ENCODE results near the gene GFRAL.

Gene GFRAL

DNA sequence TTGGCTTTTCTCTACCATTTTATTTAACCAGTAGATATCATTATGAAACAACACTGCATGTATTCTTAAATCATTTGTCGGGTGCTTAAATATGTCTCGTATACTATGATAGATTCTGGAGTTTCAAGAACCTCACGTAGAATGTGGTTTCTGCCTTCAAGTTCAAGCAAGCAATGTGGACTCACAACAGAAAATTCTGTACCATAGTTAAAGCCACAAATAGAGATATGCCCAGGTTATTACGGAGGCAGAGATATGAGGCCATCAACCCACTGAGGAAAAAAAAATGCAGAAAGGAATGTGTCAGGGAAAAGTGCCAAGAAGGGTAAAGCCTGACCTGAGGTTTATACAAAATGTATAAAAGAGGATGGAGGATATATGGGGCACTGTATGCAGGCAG lies 109.9 kb downstream of the GFRAL start:
- DNase-seq: no peak

DNA sequence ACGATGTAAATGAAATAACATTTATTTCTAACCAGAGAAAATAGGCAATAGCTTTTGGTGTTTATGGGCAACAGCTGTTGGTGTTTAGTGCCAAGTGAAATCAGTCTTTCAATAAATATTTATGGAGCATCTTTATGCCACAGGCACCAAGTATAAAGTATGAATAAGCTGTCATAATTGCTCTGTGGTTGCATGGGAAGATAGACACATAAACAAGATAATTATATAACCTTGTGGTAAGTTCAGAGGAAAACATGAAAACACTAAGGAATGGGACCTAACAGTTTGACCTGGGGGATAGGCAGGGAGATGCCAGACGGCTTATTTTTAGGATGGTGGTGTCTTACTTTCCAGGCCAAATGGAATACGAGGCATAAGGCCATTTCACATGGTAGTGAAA lies 110.9 kb downstream of the GFRAL start:
- DNase-seq: no peak

DNA sequence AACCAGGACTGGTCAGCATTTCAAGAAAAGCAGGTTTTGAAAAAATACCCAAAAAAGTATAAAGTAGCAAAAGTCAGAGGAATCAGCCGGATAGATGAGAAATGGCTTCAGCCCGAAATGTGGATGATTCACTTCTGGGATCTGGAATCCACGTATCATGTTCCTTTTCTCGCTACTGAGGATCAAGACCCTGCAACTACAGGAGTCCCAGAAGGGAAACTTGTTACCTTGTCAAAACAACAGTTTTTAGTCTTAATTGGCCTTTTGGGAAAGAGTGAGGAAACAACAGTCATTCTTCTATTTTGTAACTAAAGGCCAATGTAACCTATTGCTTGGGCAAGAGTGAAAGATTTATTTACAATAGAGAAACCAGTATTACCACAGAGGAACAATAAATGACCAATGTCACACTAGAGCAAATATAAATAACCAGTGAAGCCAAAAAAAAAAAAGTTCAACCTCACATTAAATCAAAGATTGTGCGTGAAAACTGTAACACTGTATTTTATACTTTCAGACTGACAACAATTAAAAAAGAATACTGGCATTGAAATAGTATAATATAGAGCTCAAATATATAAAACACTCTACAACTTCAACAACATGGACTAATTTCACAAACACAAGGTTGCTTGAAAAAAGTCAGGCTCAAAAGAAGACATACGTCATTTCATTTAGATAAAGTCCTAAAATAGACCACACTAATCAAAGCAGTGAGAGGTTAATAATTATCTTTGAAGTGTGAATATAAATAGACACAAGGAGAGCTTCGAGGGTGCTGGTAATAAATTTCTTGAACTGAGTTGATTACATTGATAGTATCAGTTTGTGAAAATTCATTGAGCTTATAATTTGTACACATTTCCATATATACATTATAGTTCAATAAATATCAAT lies 116.2 kb downstream of the GFRAL start:
- DNase-seq: no peak

DNA sequence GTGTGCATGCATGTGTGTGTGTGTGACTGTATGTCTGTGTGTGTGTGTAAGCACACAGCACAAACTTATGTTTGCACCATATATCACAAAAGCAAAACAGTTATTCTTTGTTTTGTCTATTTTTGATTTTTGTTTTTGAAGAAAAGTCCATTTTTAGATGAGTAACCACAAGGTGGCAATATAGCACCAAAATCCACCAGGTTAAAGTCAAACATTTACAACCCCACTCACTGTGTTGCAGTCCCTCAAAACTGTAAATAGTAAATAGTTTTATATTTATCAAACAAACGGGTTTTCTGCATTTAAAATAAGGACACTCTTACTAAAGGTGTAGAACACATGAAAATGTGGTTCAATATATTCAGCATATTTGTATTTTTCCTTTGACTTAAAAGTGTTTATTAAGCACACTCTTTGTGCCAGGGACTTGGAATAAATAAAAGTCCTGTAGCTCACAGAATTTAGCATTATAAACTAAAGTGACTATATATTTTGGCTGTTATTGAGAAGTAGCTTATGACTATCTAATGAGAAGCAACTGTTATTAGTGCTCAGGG lies 118.5 kb downstream of the GFRAL start:
- DNase-seq: no peak

DNA sequence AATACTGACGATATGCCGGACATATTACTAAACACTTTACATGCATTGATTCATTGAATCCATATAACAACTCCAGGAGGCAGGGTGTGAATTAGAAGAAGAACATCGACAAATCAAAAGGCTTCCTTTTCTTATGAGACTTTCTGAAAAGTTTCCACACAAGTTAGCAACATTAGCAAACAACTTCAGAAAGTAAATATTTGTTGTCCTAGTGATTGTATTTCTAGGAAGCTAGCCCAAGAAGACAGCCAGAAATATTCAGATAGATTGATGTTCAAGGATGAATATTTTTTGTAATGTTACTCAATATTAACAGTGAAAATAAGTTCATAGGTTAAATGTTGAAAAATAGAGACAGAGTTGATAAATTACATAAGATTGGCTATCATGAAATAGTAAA lies 120.6 kb downstream of the GFRAL start:
- DNase-seq: no peak

DNA sequence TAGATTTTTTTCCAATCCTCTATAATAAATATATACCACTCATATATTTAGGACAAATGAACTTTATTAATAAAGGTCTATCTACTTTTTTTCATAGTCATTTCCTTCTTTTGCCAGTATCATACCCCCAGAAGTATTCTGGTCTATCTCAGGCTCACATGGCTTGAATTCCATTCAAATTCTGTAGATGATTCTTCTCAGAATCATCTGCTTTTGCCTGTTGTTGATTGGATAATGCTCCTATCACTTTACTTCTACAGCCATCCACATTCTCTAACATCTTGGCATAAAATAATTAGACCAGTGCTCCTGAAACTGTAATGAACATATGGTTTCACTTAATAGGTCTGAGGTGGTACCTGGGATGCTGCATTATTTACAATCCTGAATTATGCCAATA lies 121.2 kb downstream of the GFRAL start:
- no peak for DNase-seq

DNA sequence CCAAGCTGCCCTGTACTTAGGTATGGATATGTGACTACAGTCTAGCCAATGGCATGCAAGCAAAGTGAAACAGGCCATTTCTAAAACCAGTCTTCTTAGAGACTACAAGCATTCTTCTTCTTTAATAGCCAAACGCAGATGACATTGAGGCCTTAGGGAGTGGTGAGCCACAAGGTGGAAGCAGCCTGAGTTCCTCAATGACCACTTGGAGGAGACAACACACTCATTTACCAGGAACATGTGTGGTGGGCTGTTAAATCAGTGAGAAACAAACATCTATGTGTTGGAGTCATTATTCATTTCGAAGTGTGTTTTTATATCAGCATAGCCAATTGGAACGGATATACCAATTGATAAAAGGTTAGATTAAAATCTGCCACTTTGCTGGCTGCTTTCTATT lies 122.0 kb downstream of the GFRAL start:
- DNase-seq: no peak

DNA sequence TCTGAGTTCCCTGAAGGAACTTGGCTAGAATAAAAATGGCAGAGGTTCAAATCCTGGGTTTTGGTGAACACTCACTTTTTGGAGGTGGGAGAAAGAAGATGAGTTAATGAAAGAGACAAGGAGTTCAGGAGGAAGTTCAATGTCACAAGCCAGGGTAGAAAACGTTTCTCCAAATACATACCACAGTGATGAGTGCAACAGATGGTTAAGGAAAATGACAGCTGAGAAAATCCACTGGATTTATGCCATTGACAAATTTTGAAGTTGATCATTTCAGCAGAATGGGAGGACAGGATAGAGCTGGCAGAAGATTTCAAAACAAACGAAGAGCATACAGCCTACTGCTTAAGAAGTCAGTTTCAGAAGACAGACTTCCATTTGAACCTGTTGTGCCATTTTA lies 122.7 kb downstream of the GFRAL start:
- no peak for DNase-seq

Measured in CD4-positive, alpha-beta T cell treated with Interferon alpha-2 for 1 hour (primary cell).